ENCODE data around the gene SLFN12L.
"Not testable (repeated sequence)": the region's sequence is repeated elsewhere in the genome, so short reads cannot be mapped to it uniquely, and the experiment has no call there.

SLFN12L gene

GRCh38 chr17:35537601-35538141, at the start of gene SLFN12L:
TSS of gene SLFN12L (minus strand) at chr17:35537678. CDS start at chr17:35522364, 15,314 bp downstream.
- no peak for DNase-seq

GRCh38 chr17:35586569-35587073, 49.1 kb upstream of the SLFN12L start:
- DNase-seq: no peak

DNA sequence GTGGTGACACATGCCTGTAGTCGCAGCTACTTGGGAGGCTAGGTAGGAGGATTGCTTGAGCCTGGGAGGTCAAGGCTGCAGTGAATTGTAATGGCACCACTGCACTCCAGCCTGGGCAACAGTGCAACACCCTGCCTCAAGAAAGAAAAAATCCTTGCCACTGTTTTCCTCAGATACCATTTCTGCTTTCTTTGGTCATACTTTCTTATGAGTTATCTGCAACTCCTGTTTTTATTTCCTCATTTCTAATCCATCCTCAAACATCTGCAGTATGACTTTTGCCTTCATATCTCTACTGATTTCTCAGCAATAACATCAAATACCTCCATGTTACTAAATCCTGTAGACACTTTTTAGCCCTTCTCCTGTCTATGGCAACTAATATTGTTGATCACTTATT, 46.6 kb upstream of the SLFN12L start:
- no peak for DNase-seq

DNA sequence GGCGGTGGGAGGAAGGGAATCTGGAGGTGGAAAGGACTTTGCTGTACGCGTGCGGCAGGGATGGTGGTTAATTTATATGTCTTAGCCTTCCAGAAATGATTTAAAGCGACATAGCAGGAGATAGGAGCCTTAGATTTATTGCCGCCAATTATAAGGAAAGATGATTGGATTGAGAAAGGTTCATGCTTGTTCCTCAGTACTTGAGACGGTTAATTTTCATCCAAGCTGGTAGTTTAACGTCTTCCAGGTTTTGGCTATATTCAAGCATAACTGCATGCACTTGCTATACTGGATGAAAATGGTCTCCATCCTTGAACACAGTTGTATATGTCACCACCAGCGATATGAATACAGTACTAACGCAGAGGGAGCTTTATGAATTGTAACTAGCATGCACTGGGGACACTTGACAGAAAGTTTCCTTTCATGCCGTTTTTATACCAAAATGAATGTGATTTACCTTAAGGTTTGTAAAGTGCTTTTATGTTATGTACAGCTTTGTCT, 41.5 kb upstream of the SLFN12L start:
- no peak for DNase-seq

- DNase-seq: peak; percentile 78
Observed at GRCh38 chr17:35578197-35578928, 40.9 kb upstream of the SLFN12L start, which contains the start of gene PEX12. TSS of gene PEX12 (minus strand) at chr17:35578571. CDS start at chr17:35578021, 550 bp downstream.

- DNase-seq: no peak
Observed at GRCh38 chr17:35577830-35578196, 40.3 kb upstream of the SLFN12L start.

DNA sequence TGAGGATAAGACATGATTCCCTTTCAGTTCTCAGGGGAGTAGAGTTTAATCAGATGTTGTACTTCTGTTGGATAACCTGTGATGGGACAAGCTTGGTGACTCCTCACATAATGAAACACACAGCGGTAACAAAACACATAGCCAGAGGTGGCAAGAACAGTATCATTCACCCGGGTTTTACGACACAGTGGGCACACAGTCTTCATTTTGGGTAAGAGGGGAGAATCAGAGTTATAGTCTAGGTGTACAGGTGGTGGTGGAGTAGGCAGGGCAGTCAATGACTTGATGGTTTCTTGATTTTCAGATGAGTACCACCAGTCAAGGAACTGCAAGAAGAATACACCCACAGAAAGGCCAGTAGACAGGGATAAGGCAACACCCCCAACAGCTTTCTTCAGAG, 38.3 kb upstream of the SLFN12L start:
- DNase-seq: no peak

DNA sequence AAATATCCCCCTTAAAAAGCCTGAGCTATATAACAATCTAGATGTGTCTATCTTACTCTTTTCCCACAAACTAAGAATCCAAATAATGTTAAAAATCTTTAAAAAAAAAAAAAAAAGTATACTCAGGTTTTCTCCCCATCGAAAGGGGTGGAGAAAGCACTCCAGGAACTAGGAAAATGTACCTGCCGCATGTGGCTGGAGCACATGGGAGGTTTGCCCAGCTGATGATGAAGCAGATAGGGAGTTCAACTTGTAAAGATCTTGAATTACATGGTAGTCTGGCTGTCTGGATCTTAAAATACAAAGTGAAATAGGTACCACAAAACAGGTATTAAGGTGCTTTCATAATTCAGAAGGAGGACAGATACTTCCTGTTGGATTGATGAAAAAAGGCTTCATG, 31.9 kb upstream of the SLFN12L start:
- DNase-seq: no peak

- DNase-seq: no peak
Observed at GRCh38 chr17:35568561-35568960, 31.1 kb upstream of the SLFN12L start.

DNA sequence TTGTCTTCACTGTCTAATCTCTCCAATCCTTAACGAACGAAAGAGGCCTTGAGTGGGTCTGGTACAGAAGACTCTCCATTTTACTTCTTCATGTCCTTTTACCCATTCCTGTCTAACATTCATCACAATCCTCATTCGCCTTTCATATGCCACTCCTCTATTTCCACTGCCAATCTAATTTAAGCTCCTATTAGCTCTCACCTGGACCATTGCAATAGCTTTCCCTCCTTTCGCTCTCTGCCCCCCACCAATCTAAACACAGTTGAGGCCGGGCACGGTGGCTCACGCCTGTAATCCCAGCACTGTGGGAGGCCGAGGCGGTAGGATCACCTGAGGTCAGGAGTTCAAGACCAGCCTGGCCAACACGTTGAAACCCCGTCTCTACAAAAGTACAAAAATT, 29.5 kb upstream of the SLFN12L start:
- DNase-seq: no peak

GRCh38 chr17:35563181-35563580, 25.7 kb upstream of the SLFN12L start:
- not testable (repeated sequence) for DNase-seq

GRCh38 chr17:35560703-35561102, 23.2 kb upstream of the SLFN12L start, which contains the start of gene SLFN14:
TSS of gene SLFN14 (minus strand) at chr17:35560819. CDS start at chr17:35558062, 2,757 bp downstream.
- no peak for DNase-seq

- no peak for DNase-seq
Observed at GRCh38 chr17:35559495-35560210, 22.2 kb upstream of the SLFN12L start.

- no peak for DNase-seq
Observed at GRCh38 chr17:35557353-35557752, 19.9 kb upstream of the SLFN12L start.

- DNase-seq: no peak
Observed at GRCh38 chr17:35555691-35556090, 18.2 kb upstream of the SLFN12L start.

GRCh38 chr17:35554668-35555067, 17.2 kb upstream of the SLFN12L start:
- no peak for DNase-seq

DNA sequence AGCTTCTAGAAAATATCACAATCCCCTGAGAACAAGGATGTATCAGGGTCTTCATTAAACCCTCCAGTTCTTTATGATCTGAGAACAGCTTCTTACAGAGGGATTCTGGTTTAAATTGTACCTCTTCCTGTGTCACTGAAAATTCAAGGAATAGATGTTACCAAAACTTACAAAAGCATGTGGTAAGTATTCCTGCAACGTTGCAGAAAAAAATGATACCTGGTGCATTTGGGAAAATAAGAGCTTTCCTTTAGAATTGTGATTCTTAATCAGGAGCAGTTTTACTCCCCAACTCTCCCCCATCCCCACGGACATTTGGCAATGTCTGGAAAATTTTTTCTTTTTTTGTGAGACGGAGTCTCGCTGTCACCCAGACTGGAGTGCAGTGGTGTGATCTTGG, 15.8 kb upstream of the SLFN12L start:
- no peak for DNase-seq

- no peak for DNase-seq
Observed at GRCh38 chr17:35548978-35549377, 11.5 kb upstream of the SLFN12L start.

- no peak for DNase-seq
Observed at GRCh38 chr17:35548208-35548810, 10.8 kb upstream of the SLFN12L start.

DNA sequence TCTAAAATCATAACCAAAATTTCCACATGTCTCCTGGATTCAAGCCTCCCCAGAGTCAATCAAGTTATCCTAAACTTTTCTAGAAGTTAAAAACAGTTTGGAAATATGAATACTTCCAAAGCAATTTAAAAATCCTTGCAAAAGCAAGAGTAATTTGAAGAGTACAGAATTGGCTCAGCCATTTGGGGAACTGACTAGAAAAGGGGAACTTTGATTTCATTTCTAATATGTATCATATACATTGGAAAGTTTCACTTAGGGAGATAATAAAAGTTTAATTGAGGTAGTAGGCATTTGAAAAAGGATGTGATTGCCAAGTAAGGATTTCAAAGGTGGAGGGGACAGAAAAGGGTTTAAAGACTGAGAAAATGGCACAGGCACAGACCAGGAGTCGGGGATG, 9.0 kb upstream of the SLFN12L start:
- DNase-seq: no peak

GRCh38 chr17:35545150-35545549, 7.7 kb upstream of the SLFN12L start:
- no peak for DNase-seq

GRCh38 chr17:35543856-35544255, 6.4 kb upstream of the SLFN12L start:
- no peak for DNase-seq

DNA sequence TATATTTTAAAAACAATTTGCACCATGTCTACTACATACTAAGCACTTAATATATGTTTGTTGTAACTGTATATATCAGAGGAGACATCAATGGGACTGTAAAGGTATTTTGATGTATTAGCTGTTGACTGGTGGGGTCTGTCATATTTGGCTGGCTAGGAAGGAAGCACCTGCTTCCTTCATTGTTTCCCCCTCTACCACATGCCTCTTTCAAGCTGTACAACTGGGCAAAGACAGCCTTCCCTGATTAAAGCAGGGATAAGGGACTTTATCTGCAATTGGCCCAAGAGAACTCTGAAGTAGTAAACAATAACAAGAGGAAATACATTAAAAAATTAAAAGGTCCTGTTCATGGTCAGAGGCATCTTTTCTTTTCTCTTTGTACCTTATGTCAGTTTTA, 5.5 kb upstream of the SLFN12L start:
- DNase-seq: no peak

Measured in T1000 (cell line).